HepG2 (cell line): Measurements from ENCODE around the gene HPCAL1. TPM values are rescaled to one million over a fixed set of nuclear protein-coding genes. Genes with fewer than 3 reads are reported as not detected.

Source experiments
- GABPB1 ChIP-seq: IDR thresholded peaks from 2 replicates; pipeline ENCODE4 v1.6.1; 2016; ENCODE audit warnings: mild to moderate bottlenecking, missing genetic modification reagents, moderate library complexity, missing compliant biosample characterization
- JUN ChIP-seq: sonication (generic); formaldehyde crosslinking; IDR thresholded peaks from 2 replicates; pipeline ENCODE4 v1.4.0; 2020; ENCODE audit warnings: mild to moderate bottlenecking, missing genetic modification reagents
- NR2F6 ChIP-seq, 2 experiments: IDR thresholded peaks; 2 replicates each; pipeline ENCODE4 v1.6.1; 2016; ENCODE audit warnings: antibody characterized with exemption in 1 of 2, mild to moderate bottlenecking in 1 of 2
- SP140L ChIP-seq: sonication (generic); formaldehyde crosslinking; IDR thresholded peaks from 2 replicates; pipeline ENCODE4 v1.4.0; 2020; ENCODE audit warnings: missing genetic modification reagents, borderline replicate concordance
- SP4 ChIP-seq: sonication (generic); formaldehyde crosslinking; IDR thresholded peaks from 2 replicates; pipeline ENCODE4 v1.8.1; 2023; ENCODE audit warnings: mild to moderate bottlenecking, missing genetic modification reagents
- ZBTB38 ChIP-seq: sonication (generic); formaldehyde crosslinking; IDR thresholded peaks from 2 replicates; pipeline ENCODE4 v1.5.1; 2020; ENCODE audit warnings: mild to moderate bottlenecking, missing genetic modification reagents
- ZFX ChIP-seq: sonication (generic); formaldehyde crosslinking; IDR thresholded peaks from 2 replicates; pipeline ENCODE4 v1.4.0; 2020; ENCODE audit warnings: mild to moderate bottlenecking, low read depth, missing genetic modification reagents, moderate library complexity
- ZNF12 ChIP-seq: sonication (generic); formaldehyde crosslinking; IDR thresholded peaks from 2 replicates; pipeline ENCODE4 v1.5.0; 2020; ENCODE audit warnings: missing genetic modification reagents
- ZNF772 ChIP-seq: sonication (generic); formaldehyde crosslinking; IDR thresholded peaks from 2 replicates; pipeline ENCODE4 v1.5.0; 2020; ENCODE audit warnings: mild to moderate bottlenecking, missing genetic modification reagents
- polyA plus RNA-seq, 8 experiments: library from polyadenylated mRNA; depleted of rRNA in 3 of 8; stranded (reverse) in 7 of 8; unstranded in 1 of 8; fragments of >200 nt; fragmentation: Illumina TruSeq in 4 of 8; extraction: Trizol in 4 of 8; gene quantifications; 2 replicates each; pipeline versions ENCODE4 v1.2.1 to v1.2.3, GENCODE V29; 2011 to 2016; ENCODE audit warnings: low read depth in 4 of 8, missing spikeins in 1 of 8, mixed read lengths in 1 of 8; ENCODE audit not compliant: insufficient read depth in 1 of 8
- total RNA-seq, 5 experiments: library from RNA; depleted of rRNA; stranded (reverse); fragments of >200 nt; fragmentation: Illumina TruSeq; extraction: Trizol; gene quantifications; 2 replicates each; pipeline ENCODE4 v1.2.3, GENCODE V29; 2016; ENCODE audit warnings: low read depth in 1 of 5
- TF ChIP-seq, protein P1 (sequence below): IDR thresholded peaks from 2 replicates; pipeline ENCODE4 v1.4.0; 2020; ENCODE audit warnings: mild to moderate bottlenecking, missing genetic modification reagents
- TF ChIP-seq, protein P2 (sequence below): IDR thresholded peaks from 2 replicates; pipeline ENCODE4 v1.6.1; 2018; ENCODE audit warnings: missing genetic modification reagents, mild to moderate bottlenecking, missing compliant biosample characterization
- TF ChIP-seq, protein P3 (sequence below): sonication (generic); formaldehyde crosslinking; IDR thresholded peaks from 2 replicates; pipeline ENCODE4 v1.8.0; 2022; ENCODE audit warnings: missing genetic modification reagents, mild to moderate bottlenecking, borderline replicate concordance
- TF ChIP-seq, protein P4 (sequence below): sonication (generic); formaldehyde crosslinking; IDR thresholded peaks from 2 replicates; pipeline ENCODE4 v1.9.0; 2021; ENCODE audit warnings: missing genetic modification reagents, borderline replicate concordance

HPCAL1 gene
- total and polyA plus RNA-seq, 2 of the 13 experiments (the other 11 are each of a cell fraction or from before 2014, with no cell fraction given), result 29.5 to 29.9 TPM

DNA sequence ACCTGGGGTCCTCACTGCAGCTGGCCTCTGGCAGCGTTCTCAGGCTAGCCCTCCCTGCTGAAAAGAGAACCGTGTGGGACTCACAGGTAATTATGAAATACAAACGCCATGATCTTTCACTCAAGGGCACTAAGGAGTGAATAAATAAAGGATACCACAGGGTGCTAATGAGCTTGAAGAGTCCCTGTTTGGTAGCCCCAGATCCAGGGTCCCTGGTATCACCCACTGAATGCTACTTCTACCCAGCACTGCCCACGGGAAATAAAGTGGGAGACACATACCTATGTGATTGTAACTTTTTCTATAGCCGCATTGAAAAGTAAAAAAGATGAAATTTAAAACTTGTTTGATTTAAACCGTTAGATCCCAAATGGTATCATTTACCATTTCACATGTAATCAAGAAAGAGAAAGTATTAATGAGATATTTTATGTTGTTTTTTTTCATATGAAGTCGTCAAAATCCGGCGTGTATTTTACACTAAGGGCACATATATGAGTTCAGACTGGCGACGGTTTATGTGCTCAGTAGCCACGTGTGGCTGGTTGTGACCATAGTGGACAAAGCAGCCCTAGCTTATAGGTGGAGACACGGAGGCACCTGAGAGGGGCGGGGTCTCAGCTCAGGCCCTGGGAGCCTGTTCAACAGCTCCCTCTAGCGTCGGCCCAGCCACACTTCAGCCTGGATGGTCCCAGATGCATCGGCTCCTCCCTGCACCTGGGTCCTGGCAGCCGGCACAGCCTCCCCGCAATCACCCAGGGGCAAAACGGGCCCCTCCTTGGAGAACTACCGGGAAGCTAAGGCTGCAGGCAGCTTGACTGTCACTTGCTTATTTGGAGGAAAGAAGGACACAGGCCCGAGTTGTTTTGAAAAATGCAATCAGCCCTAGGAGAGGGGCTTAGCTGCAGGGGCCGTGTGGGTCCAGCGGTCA, 106.2 kb downstream of the HPCAL1 start (continued):
- TF ChIP-seq, protein P1, sequence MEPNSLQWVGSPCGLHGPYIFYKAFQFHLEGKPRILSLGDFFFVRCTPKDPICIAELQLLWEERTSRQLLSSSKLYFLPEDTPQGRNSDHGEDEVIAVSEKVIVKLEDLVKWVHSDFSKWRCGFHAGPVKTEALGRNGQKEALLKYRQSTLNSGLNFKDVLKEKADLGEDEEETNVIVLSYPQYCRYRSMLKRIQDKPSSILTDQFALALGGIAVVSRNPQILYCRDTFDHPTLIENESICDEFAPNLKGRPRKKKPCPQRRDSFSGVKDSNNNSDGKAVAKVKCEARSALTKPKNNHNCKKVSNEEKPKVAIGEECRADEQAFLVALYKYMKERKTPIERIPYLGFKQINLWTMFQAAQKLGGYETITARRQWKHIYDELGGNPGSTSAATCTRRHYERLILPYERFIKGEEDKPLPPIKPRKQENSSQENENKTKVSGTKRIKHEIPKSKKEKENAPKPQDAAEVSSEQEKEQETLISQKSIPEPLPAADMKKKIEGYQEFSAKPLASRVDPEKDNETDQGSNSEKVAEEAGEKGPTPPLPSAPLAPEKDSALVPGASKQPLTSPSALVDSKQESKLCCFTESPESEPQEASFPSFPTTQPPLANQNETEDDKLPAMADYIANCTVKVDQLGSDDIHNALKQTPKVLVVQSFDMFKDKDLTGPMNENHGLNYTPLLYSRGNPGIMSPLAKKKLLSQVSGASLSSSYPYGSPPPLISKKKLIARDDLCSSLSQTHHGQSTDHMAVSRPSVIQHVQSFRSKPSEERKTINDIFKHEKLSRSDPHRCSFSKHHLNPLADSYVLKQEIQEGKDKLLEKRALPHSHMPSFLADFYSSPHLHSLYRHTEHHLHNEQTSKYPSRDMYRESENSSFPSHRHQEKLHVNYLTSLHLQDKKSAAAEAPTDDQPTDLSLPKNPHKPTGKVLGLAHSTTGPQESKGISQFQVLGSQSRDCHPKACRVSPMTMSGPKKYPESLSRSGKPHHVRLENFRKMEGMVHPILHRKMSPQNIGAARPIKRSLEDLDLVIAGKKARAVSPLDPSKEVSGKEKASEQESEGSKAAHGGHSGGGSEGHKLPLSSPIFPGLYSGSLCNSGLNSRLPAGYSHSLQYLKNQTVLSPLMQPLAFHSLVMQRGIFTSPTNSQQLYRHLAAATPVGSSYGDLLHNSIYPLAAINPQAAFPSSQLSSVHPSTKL (CRISPR knock-in tag), result peak; percentile 61
- TF ChIP-seq, protein P2, sequence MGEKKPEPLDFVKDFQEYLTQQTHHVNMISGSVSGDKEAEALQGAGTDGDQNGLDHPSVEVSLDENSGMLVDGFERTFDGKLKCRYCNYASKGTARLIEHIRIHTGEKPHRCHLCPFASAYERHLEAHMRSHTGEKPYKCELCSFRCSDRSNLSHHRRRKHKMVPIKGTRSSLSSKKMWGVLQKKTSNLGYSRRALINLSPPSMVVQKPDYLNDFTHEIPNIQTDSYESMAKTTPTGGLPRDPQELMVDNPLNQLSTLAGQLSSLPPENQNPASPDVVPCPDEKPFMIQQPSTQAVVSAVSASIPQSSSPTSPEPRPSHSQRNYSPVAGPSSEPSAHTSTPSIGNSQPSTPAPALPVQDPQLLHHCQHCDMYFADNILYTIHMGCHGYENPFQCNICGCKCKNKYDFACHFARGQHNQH (CRISPR knock-in tag), result peak; percentile 83; the same call in 1 of the 2 replicates
- TF ChIP-seq SP4 (CRISPR knock-in tag) (peak; percentile 72), JUN (CRISPR knock-in tag) (no peak), ZNF772 (CRISPR knock-in tag) (peak; percentile 88), GABPB1 (CRISPR knock-in tag) (peak; percentile 69; the same call in 1 of the 2 replicates), NR2F6 (IDR thresholded peaks at IDR 0.05) (peak; percentile 22; the same call in 1 of the 2 replicates), NR2F6 (CRISPR knock-in tag; IDR thresholded peaks at IDR 0.05) (peak; percentile 69), ZBTB38 (CRISPR knock-in tag) (peak; percentile 79), ZFX (CRISPR knock-in tag) (peak; percentile 25; the same call in 1 of the 2 replicates), SP140L (no peak), ZNF12 (CRISPR knock-in tag) (no peak)
- TF ChIP-seq, protein P3, sequence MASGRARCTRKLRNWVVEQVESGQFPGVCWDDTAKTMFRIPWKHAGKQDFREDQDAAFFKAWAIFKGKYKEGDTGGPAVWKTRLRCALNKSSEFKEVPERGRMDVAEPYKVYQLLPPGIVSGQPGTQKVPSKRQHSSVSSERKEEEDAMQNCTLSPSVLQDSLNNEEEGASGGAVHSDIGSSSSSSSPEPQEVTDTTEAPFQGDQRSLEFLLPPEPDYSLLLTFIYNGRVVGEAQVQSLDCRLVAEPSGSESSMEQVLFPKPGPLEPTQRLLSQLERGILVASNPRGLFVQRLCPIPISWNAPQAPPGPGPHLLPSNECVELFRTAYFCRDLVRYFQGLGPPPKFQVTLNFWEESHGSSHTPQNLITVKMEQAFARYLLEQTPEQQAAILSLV (CRISPR knock-in tag), result no peak
- TF ChIP-seq, protein P4, sequence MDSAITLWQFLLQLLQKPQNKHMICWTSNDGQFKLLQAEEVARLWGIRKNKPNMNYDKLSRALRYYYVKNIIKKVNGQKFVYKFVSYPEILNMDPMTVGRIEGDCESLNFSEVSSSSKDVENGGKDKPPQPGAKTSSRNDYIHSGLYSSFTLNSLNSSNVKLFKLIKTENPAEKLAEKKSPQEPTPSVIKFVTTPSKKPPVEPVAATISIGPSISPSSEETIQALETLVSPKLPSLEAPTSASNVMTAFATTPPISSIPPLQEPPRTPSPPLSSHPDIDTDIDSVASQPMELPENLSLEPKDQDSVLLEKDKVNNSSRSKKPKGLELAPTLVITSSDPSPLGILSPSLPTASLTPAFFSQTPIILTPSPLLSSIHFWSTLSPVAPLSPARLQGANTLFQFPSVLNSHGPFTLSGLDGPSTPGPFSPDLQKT (CRISPR knock-in tag), result no peak
